GM19452 (cell line): ENCODE results near the gene HES2.
"Not testable (repeated sequence)": the region's sequence is repeated elsewhere in the genome, so short reads cannot be mapped to it uniquely, and the experiment has no call there.

Experiments
- ATAC-seq: cut with Tn5 transposase; IDR thresholded peaks from one replicate; pipeline ENCODE4 v1.9.1; 2021; ENCODE audit not compliant: unreplicated experiment

Gene HES2

GRCh38 chr1:6419397-6419803, 319 bp downstream of the HES2 start:
- ATAC-seq = no peak

GRCh38 chr1:6418668-6419396, 887 bp downstream of the HES2 start:
- ATAC-seq = no peak

DNA sequence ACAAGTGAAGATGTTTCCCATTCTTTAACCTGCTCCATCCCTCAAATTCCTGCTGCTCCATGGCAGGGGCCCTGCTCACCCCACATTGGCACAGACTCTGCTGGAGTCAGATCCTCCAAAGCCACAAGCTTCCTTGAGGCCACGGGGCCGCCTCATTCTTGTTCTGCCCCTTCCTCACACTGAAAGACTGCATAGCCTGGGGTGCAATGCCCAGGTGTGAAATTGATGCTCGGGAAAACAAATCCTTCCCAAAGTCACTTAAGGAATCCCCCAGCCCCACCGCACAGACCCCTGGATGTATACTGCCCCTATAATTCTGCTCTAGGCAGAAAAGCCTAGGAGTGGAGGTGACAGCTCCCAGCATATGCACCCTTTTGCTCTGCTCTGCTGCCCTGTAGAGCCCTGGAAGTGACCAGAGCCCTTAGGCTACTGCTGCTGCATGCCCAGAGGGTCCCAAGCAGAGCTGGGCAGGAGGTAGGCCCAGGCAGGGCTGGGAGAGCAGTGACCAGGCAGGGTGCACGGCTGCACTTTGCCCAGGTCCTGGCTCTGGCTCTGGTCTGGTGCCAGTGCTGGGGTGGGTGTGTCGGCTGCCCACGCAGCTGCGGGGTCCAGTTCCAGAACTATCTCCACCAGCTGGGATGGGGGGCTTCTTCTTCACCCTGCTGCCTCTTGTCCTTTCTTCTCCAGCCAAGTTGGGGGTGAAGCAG, 1.6 kb downstream of the HES2 start:
- no peak for ATAC-seq

DNA sequence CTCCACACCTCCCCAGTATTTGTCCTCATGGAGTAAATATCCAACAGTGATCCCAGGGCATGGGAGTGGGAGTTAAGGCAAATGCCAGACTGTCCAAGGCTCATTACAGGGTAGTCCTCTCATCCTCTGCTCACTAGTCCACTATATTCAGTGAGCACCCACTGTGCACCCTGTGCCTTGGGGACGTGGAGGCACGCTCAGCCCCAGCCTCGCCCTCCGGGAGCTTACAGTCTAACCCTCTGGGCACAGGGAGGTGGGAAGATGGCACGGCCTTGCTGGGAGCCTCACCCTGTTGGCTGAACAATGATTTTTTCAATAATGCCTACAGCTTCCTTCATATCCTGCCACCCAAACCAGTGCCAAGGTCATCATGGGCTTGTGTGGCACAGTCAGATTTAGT, 2.8 kb downstream of the HES2 start:
- no peak for ATAC-seq

GRCh38 chr1:6416295-6416656, 3.4 kb downstream of the HES2 start:
- ATAC-seq = no peak

DNA sequence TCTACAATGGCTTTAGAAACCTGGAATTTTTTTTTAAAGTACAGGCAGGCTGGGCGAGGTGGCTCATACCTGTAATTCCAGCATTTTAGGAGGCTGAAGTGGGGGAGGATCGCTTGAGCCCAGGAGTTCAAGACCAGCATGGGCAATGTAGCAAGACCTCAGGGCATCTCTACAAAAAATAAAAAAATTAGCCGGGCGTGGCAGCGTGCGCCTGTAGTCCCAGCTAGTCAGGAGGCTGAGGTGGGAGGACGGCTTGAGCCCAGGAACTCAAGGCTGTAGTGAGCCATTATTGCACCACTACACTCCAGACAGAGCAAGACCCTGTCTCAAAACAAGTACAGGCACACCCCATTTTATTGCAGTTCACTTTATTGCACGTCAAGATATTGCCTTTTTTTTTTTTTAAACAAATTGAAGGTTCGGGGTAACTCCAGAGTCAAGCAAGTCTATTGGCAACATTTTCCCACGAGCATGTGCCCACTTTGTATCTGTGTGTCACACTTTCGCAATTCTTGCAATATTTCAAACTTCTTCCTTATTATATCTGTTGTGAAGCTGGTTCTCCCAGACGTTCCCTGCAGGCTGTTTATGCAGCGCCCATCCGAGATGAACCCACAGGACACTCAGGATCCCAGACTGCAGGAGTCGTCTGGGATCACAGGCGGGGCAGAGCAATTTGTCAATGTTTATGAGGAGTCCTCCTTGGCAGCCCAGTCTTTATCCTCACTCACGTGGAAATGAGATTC, 4.7 kb downstream of the HES2 start:
- ATAC-seq = no peak

- ATAC-seq = peak; percentile 84
Observed at GRCh38 chr1:6414443-6414844, 5.3 kb downstream of the HES2 start.

DNA sequence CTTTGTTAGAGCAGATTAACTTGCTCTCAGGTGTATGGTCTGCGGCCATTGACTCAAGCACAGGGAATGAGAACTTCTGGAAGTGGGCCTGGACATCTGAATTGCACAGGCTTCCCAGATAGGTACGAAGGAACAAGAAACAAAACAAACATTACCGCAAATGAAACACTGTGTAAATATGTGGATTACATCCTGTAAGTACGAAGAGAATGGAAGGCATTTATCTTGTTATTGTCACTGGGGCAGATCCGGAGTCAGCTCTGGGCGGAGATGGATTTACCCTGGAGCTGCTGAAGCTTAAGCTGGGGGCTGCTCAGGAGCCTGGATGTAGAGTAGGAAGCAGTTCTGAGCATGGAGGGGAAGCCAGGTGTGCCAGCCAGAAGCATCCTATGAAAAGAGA, 6.8 kb downstream of the HES2 start:
- ATAC-seq = no peak

DNA sequence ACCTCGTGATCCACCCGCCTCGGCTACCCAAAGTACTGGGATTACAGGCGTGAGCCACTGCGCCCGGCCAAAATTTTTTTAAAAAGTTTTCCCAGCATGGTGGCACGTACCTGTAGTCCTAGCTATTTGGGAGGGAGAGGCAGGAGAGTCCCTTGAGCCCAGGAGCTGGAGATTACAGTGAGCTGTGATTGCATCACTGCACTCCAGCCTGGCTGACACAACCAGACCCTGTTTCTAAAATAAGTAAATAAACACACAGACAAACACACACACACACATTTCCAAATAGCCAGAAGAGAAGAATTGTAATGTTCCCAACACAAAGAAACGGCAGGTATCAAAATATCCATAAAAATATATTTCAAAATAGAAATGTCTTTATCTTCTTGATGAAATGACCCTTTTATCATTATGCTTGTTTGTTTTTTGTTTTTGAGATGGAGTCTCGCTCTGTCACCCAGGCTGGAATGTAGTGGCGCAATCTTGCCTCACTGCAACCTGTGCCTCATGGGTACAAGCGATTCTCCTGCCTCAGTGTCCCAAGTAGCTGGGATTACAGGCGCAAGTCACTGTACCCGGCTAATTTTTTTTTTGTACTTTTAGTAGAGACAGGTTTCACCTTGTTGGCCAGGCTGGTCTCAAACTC, 9.3 kb downstream of the HES2 start:
- no peak for ATAC-seq

GRCh38 chr1:6409733-6410132, 10.0 kb downstream of the HES2 start:
- ATAC-seq = no peak

- ATAC-seq = no peak
Observed at GRCh38 chr1:6409053-6409452, 10.7 kb downstream of the HES2 start.

DNA sequence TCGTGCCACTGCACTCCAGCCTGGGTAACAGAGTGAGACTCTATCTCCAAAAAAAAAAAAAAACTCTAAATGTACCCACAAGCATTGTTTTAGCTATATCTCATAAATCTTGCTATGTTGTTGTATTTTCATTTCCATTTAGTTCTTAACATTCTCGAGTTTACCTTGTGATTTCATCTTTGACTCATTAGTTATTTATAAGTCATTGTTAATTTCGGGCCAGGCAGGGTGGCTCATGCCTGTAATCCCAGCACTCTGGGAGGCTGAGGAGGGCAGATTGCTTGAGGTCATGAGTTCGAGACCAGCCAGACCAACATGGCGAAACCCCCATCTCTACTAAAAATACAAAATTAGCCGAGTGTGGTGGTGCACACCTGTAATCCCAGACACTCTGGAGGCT, 11.7 kb downstream of the HES2 start:
- no peak for ATAC-seq

DNA sequence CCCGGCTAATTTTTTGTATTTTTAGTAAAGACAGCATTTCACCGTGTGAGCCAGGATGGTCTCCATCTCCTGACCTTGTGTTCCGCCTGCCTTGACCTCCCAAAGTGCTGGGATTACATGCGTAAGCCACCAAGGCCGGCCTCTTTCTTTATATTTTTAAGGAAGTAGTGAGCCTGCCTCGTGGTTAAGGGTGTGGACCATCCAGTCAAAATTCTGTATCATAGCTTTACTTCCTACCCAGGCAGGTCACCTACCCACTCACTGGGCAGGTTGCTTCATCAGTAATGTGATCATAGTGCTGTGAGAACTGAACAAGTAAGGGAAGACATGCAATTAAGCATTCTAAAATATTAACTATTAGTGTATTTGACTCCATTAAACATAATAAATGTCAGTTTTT, 18.0 kb downstream of the HES2 start:
- no peak for ATAC-seq

DNA sequence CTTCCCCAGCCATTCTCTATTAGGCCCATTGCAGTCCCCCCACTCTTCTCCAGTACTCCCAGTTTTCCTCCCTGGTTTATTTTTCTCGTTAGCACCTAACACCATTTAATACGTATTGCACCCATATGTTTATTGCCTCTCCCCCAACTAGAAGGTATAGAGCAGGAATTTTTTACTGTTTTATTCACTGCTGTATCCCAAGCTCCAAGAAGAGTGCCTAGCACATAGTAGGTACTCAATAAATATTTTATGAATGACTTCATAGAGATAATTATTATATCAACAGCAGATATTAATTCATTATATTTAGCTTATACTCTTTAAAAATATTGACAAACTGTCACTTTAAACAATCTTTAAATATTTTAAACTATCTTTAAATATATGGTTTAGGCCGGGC, 20.4 kb downstream of the HES2 start:
- ATAC-seq = no peak

- no peak for ATAC-seq
Observed at GRCh38 chr1:6397844-6398441, 21.8 kb downstream of the HES2 start.

DNA sequence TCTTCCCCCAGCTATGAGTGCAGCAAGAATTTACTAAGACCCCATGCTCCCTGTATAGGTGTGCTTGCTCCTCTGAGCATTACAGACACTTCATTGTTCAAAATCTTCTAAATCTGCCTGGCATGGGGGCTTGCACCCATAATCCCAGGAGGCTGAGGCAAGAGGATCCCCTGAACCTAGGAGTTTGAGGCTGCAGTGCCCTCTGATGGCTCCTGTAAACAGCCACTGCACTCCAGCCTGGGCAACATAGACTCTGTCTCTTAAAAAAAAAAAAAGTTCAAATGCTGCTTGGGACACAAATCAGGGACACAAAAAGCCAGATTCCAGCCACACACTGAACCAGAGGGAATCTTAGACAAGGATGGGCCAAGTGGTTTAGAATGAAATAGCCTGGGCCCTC, 22.7 kb downstream of the HES2 start:
- ATAC-seq = no peak

DNA sequence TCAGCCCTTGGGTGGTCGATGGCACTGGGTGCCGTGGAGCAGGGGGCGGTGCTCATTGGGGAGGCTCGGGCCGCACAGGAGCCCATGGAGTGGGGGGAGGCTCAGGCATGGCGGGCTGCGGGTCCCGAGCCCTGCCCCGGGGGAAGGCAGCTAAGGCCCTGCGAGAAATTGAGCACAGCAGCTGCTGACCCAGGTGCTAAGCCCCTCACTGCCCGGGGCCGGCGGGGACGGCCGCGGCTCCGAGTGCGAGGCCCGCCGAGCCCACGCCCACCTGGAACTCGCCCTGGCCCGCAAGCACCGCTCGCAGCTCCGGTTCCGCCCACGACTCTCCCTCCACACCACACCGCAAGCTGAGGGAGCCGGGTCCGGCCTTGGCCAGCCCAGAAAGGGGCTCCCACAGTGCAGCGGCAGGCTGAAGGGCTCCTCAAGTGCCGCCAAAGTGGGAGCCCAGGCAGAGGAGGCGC, 23.9 kb downstream of the HES2 start:
- ATAC-seq = not testable (repeated sequence)

GRCh38 chr1:6395130-6395529, 24.6 kb downstream of the HES2 start:
- ATAC-seq = not testable (repeated sequence)

DNA sequence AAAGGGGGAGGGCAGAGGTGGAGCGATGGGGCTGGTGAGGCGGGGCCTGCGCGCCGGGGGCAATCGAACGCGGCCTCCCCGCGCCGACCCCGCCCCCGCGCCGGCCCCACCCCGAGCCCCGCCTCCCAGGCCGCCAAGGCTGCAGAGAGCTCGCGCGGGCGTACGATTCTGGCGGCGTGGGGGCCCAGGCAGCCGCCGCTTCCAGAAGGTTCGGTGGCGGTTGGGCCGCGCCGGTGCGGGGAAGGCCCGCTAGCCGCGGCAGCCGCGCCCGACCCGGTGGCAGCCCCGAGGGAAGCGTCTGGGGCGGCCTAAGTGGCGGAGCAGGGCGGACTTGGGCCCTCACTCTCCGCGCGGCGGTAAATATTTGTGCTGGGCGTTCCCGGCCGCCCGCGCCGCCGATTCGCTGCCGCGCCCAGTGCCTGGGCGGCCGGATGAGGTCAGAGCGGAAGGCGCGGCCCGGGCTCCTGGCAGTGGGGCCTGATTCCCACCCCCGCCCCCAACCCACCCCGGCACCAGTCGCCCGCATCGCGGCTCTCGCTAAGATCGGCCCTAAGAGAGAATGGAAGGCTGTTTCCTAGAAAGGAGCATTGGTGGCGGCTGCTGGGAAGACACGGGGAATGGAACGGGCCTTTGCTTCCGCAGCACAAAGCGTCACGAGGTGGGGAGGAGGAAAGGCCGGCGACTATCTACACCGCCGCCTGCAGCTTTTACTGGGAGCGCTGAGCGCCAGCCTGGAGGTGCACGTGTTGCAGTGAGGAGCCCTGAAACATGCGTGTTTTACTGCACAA, 26.1 kb downstream of the HES2 start, which contains the start of gene ACOT7:
Gene ACOT7 (minus strand): TSS at position 368 of the 788 bp plus-strand sequence. CDS start 368 bp downstream, outside the sequence.
- peak; percentile 82 for ATAC-seq

DNA sequence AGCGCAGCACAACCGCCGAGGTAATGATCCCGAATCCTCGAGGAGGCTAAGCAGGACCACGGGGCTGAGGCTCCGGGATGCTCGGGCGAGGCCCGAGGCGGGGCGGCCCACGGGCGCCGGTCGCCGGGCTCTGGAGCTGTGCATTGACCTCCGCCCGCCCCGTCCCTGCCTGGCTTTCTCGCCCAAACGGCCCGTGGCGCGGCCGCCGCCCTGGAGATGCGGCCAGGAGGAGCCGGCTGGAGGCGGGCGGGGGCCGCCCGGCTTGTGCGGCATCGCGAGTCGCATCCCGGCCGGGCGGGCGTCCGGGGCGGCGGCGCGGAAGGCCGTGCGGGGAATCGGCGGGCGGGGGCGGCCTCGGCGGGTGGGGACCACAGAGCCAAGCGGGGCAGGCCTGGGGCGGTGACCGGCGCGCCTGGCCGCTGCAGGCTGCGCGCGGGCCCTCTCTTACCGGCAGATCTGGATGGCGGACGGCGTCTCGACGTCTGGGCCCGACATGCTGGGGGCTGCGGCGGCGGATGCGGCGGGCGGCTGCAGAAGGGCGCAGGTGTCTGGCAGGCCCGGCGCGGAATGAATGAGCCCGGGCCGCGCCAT, 26.8 kb downstream of the HES2 start:
- ATAC-seq = no peak
